Keratinocyte (primary cell): ENCODE results near the gene ATP11A.

ENCODE experiments used
- CTCF ChIP-seq, 3 experiments: IDR thresholded peaks in 1 of 3; conservative IDR thresholded peaks in 1 of 3; optimal IDR thresholded peaks in 1 of 3; 2 replicates in 2 of 3; 3 replicates in 1 of 3; pipeline versions ENCODE3 to v1.5.1; 2011; ENCODE audit warnings: low read length in 3 of 3, mild to moderate bottlenecking in 3 of 3, moderate library complexity in 2 of 3, control low read depth in 1 of 3, inconsistent platforms in 1 of 3; ENCODE audit not compliant: insufficient read depth in 2 of 3; ENCODE audit errors: extremely low read depth in 1 of 3
- EZH2 ChIP-seq: IDR thresholded peaks from one replicate; pipeline ENCODE4 v1.6.1; 2012; ENCODE audit warnings: inconsistent platforms, mild to moderate bottlenecking, low read length, moderate library complexity

- no peak for TF ChIP-seq CTCF (optimal IDR thresholded peaks at IDR 0.05 in 1 of 3, IDR thresholded peaks at IDR 0.05 in 1 of 3, conservative IDR thresholded peaks at IDR 0.05 in 1 of 3; ENCODE audit: extremely low read depth in 1 of 3, insufficient read depth in 2 of 3, low read length in 3 of 3)
- no peak for TF ChIP-seq EZH2
These were observed 3.9 kb upstream of the ATP11A start for GRCh38 chr13:112685896-112686295.
